Heart right ventricle (tissue), 16 donors: ENCODE results near the gene C2orf74. TPM values are rescaled to one million over a fixed set of nuclear protein-coding genes. Genes with fewer than 3 reads are reported as not detected.
"Not testable (repeated sequence)": the region's sequence is repeated elsewhere in the genome, so short reads cannot be mapped to it uniquely, and the experiment has no call there.

Experiments
- ATAC-seq, 8 donors: fragments of 200-7000 bp; cut with Tn5 transposase; one replicate each; pipeline ENCODE4 v1.9.1; 2020; ENCODE audit warnings: mild to moderate bottlenecking in 8 of 8, moderate library complexity in 8 of 8, moderate number of reproducible peaks in 1 of 8
- DNase-seq, 2 donors: peaks; one replicate each; pipeline ENCODE4 v3.0.0-alpha.2; 2020
- H3K27ac ChIP-seq, 10 donors: fragments of 200-600 bp; sonication (generic) in 2 of 10; one replicate each; pipeline versions ENCODE4 v1.5.0 to v1.8.0; 2020 to 2022; ENCODE audit warnings: mild to moderate bottlenecking in 3 of 10
- H3K27me3 ChIP-seq, 7 donors: fragments of 200-600 bp; one replicate each; pipeline ENCODE4 v1.8.0; 2021 to 2022; ENCODE audit warnings: mild to moderate bottlenecking in 2 of 7
- H3K36me3 ChIP-seq, 9 donors: fragments of 200-600 bp; sonication (generic) in 1 of 9; one replicate each; pipeline versions ENCODE4 v1.5.0 to v1.8.0; 2020 to 2022; ENCODE audit warnings: mild to moderate bottlenecking in 2 of 9
- H3K4me1 ChIP-seq, 9 donors: fragments of 200-600 bp; sonication (generic) in 1 of 9; one replicate each; pipeline versions ENCODE4 v1.5.0 to v1.8.0; 2020 to 2022; ENCODE audit warnings: mild to moderate bottlenecking in 4 of 9
- H3K4me3 ChIP-seq, 10 donors: fragments of 200-600 bp; sonication (generic) in 2 of 10; one replicate each; pipeline versions ENCODE4 v1.5.0 to v1.8.0; 2020 to 2022; ENCODE audit warnings: mild to moderate bottlenecking in 7 of 10, moderate library complexity in 2 of 10
- H3K9me3 ChIP-seq, 11 donors: fragments of 200-600 bp in 10 of 11; sonication (generic) in 2 of 11; one replicate each; pipeline versions ENCODE4 v1.5.0 to v1.8.0; 2013 to 2022; ENCODE audit warnings: mild to moderate bottlenecking in 2 of 11, control low read depth in 1 of 11, moderate library complexity in 1 of 11
- CTCF ChIP-seq, 9 donors: fragments of 200-600 bp; sonication (generic) in 2 of 9; IDR thresholded peaks; one replicate each; pipeline versions ENCODE4 v1.5.0 to v1.8.0; 2021 to 2022; ENCODE audit warnings: antibody characterized with exemption in 9 of 9, mild to moderate bottlenecking in 5 of 9, moderate library complexity in 1 of 9
- WGBS, 2 donors: extraction: QIAGEN DNeasy Blood & Tissue Kit; methylation state at CpG; one replicate each; pipeline ENCODE4 v1.1.7; 2013; ENCODE audit warnings: inconsistent platforms in 1 of 2; 5-methylcytosine and 5-hydroxymethylcytosine counted together
- intact Hi-C, 10 donors: fragments of 100-400 bp; cut with DNase I; formaldehyde crosslinking; loops; one replicate each; pipeline versions ENCODE4 v1.11.1 to v1.14.2; 2022
- polyA plus RNA-seq, 2 donors: library from polyadenylated mRNA; stranded (reverse); fragments of 200-250 nt; gene quantifications; one replicate each; pipeline ENCODE4 v1.2.3, GENCODE V29; 2013
- total RNA-seq, 10 donors: library from RNA; stranded (reverse); fragmentation: NEBNext Ultra II Directional in 3 of 10; extraction: Animal tissue kit (Norgen Biotek cat#: 25700) in 3 of 10; gene quantifications; one replicate each; pipeline versions ENCODE4 v1.2.1 to v1.2.4, GENCODE V29; 2021 to 2023
- donor health status: Arrhythmogenic right ventricular cardiomyopathy.
- donor health status: ischemic (EF 13 %, LVEDD 7.1; RV severe dilation, severe dysfunction).
- donor health status: healthy with polysubstance abuse.
- donor health status: DM: no; HTN: yes; CAD: no.
- donor health status: DM: no; HTN: no; CAD: no.
- donor health status: ischemic (EF 25% LVEDD 6.9; RV normal size, moderate dysfunction).
- donor health status: ischemic (EF 25% LVEDD 5.7; RV mildly dilated, moderate dysfunction).
- donor health status: healthy.
- donor health status: DM: yes; HTN: yes; CAD: no.
- donor health status: Ischemic cardiomyopathy.
- donor health status: ischemic (EF 35%, LVEDD 5.7; RV mildly dilated, moderate dysfunction).
- donor health status: nonischemic (EF 11% LVEDD 7.7; RV severe dilation, severe dysfunction).
- donor health status: DM: yes; HTN: yes; CAD: no.
- donor health status: PGD.
- donor health status: ischemic (EF 29% LVEDD 5.4; RV normal size, mild dysfunction).
- donor health status: nonischemic (EF 23%, LVEDD 6.1; RV moderate dilation, normal function).

C2orf74 gene
- total and polyA plus RNA-seq, 12 donors = 16.5 to 39.0 (median 24.0) TPM

GRCh38 chr2:61138859-61139258, 23.1 kb upstream of the C2orf74 start:
- H3K27me3 ChIP-seq = no peaks in the 10 kb centered on the region
- intact Hi-C loops = no loop called here
- 80 to 84% methylated on average over 4 of the region's 4 CpGs for WGBS, 2 donors
- DNase-seq (no peak), ATAC-seq (no peak)
- H3K9me3 ChIP-seq = no peaks in the 10 kb centered on the region
- H3K27ac ChIP-seq = no peak overlapping the region
- no peaks in the 10 kb centered on the region for H3K36me3 ChIP-seq
- TF ChIP-seq CTCF (IDR thresholded peaks at IDR 0.05) = no peak
- no peaks in the 10 kb centered on the region for H3K4me1 ChIP-seq
- no peak overlapping the region for H3K4me3 ChIP-seq

GRCh38 chr2:61141151-61141550, 20.8 kb upstream of the C2orf74 start:
- WGBS, 2 donors = 97 to 98% methylated on average over 1 of the region's 1 CpG
- no peak for TF ChIP-seq CTCF (IDR thresholded peaks at IDR 0.05)
- ATAC-seq (no peak), DNase-seq (no peak)
- Histone ChIP-seq H3K4me1 (peaks cover 0 to 15% (median 12%) of the 10 kb centered on the region in 9 donors), H3K27ac (no peak overlapping the region), H3K36me3 (no peaks in the 10 kb centered on the region), H3K9me3 (no peaks in the 10 kb centered on the region), H3K27me3 (no peaks in the 10 kb centered on the region), H3K4me3 (no peak overlapping the region)
- intact Hi-C loops = no loop called here

- Histone ChIP-seq H3K36me3 (peaks cover 0 to 19% (median 5%) of the 10 kb centered on the region in 9 donors), H3K9me3 (no peaks in the 10 kb centered on the region), H3K4me1 (peaks cover 0 to 16% (median 12%) of the 10 kb centered on the region in 9 donors), H3K27ac (peak overlapping the region in 9 of 10 donors; percentile 72 to 92 (median 83)), H3K4me3 (peak overlapping the region; percentile 36 to 74 (median 60)), H3K27me3 (no peaks in the 10 kb centered on the region)
- intact Hi-C loops = no loop called here
- ATAC-seq (peak; percentile 96 to 100 (median 99)), DNase-seq (peak; percentile 94 to 97)
- TF ChIP-seq CTCF (IDR thresholded peaks at IDR 0.05) = peak in 3 of 9 donors; percentile 6 to 17 (median 11)
- 5 to 6% methylated on average over 31 of the region's 31 CpGs for WGBS, 2 donors
These were observed 17.2 kb upstream of the C2orf74 start for GRCh38 chr2:61144697-61145268.

GRCh38 chr2:61145990-61146389, 16.0 kb upstream of the C2orf74 start:
- Histone ChIP-seq H3K4me3 (peak overlapping the region in 5 of 10 donors; percentile 59 to 74 (median 71)), H3K36me3 (peaks cover 0 to 31% (median 5%) of the 10 kb centered on the region in 9 donors), H3K9me3 (no peaks in the 10 kb centered on the region), H3K4me1 (peaks cover 0 to 16% (median 12%) of the 10 kb centered on the region in 9 donors), H3K27ac (peak overlapping the region in 1 of 10 donors; percentile 80), H3K27me3 (no peaks in the 10 kb centered on the region)
- DNase-seq (no peak), ATAC-seq (no peak)
- WGBS, 2 donors = 99 to 100% methylated on average over 2 of the region's 2 CpGs
- no peak for TF ChIP-seq CTCF (IDR thresholded peaks at IDR 0.05)
- intact Hi-C loops = no loop called here

GRCh38 chr2:61148091-61148490, 13.9 kb upstream of the C2orf74 start:
- DNase-seq, ATAC-seq, intact Hi-C loops, H3K4me3 ChIP-seq, H3K27ac ChIP-seq, H3K27me3 ChIP-seq, H3K9me3 ChIP-seq: not testable (repeated sequence)
- Histone ChIP-seq H3K36me3 (peaks cover 0 to 43% (median 5%) of the 10 kb centered on the region in 9 donors), H3K4me1 (peaks cover 0 to 16% (median 12%) of the 10 kb centered on the region in 9 donors)
- 98 to 99% methylated on average over 5 of the region's 5 CpGs for WGBS, 2 donors
